ENCODE measurements around the gene ZNRF3. TPM values are rescaled to one million over a fixed set of nuclear protein-coding genes. Genes with fewer than 3 reads are reported as not detected.

The ZNRF3 gene
- total and polyA plus RNA-seq, 5 donors: 4.0 to 9.4 (median 8.4) TPM

DNA sequence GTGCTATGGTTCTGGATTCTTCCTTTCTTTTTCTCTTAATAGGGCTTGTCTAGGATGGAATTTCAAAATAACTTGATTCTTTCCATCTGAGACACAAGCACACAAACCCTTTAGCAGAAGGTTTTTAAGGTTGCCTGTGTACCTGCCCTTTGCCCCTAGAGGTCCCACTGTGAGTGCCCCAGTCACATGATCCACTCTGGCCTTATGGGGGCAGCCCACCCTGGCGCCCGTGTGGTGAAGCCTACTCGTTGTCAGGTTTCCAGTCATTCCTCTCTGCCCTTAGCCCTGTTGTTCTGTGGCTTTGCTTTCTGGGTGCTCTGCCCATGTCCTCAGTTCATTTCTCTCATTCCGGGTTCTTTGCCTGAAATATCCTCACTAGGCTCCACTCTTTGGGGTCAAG, 51.8 kb downstream of the ZNRF3 start:
- no peak overlapping the region for H3K27ac ChIP-seq (ENCODE audit: low read length)
- DNase-seq (no peak), ATAC-seq (no peak)
- H3K4me1 ChIP-seq (ENCODE audit: control insufficient read depth, insufficient read depth, low read length): peaks cover 5% of the 10 kb centered on the region
- H3K27me3 ChIP-seq (ENCODE audit: control insufficient read depth, insufficient read depth): no peaks in the 10 kb centered on the region
- intact Hi-C loops (cut with DNase I): no loop called here
- no peak overlapping the region for H3K4me3 ChIP-seq (ENCODE audit: low read length)
- WGBS: 85% methylated on average over 4 of the region's 4 CpGs
- no peaks in the 10 kb centered on the region for H3K9me3 ChIP-seq (ENCODE audit: control insufficient read depth, low read length)

DNA sequence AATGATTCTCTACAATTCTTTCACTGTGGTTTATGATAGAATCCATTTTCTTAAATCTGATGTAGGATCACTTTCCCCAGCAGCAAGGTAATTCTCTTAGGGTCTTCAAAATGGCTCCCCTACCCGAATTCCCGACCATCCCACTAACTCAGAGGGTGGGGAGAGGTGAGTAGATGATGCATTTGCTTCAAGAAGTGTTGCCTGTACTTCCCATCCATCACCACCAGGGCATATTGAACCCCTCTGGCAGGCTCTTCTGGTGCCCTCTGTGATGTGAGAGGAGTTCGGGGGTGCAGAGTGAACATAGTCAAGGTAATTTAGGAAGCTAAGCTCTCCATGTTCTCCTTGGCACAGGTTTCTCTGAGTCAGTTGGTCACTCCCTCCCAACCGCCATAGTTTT, 52.3 kb downstream of the ZNRF3 start:
- Histone ChIP-seq H3K9me3 (ENCODE audit: control insufficient read depth, low read length) (no peaks in the 10 kb centered on the region), H3K4me3 (ENCODE audit: low read length) (no peak overlapping the region), H3K27ac (ENCODE audit: low read length) (no peak overlapping the region), H3K27me3 (ENCODE audit: control insufficient read depth, insufficient read depth) (no peaks in the 10 kb centered on the region), H3K4me1 (ENCODE audit: control insufficient read depth, insufficient read depth, low read length) (peaks cover 1% of the 10 kb centered on the region)
- no peak for DNase-seq
- intact Hi-C loops (cut with DNase I): no loop called here
- ATAC-seq: no peak
- WGBS: 94% methylated on average over 4 of the region's 4 CpGs

DNA sequence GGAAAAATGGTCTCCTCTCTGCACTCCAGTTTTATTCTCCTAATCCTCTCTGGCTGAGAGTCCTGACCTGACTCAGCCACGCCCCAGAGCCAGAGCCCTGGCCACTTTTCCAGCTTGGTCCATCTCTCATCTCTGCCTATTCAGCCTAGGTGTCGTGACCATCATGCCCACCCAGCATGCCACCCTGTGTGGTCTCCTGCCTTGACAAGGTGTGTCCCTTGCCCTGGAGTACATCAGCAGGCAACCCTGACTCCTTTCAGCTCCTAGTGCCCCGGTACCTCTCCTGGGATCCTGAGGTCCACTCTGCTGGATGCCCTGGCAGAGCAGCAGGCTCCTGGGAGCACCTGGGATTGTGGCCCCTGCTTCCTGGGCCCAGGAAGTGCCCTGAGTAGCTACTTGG, 52.8 kb downstream of the ZNRF3 start:
- Histone ChIP-seq H3K9me3 (ENCODE audit: control insufficient read depth, low read length) (no peaks in the 10 kb centered on the region), H3K27me3 (ENCODE audit: control insufficient read depth, insufficient read depth) (no peaks in the 10 kb centered on the region), H3K4me1 (ENCODE audit: control insufficient read depth, insufficient read depth, low read length) (no peaks in the 10 kb centered on the region), H3K4me3 (ENCODE audit: low read length) (no peak overlapping the region), H3K27ac (ENCODE audit: low read length) (no peak overlapping the region)
- DNase-seq: no peak
- no peak for ATAC-seq
- 98% methylated on average over 3 of the region's 3 CpGs for WGBS
- intact Hi-C loops (cut with DNase I): no loop called here

DNA sequence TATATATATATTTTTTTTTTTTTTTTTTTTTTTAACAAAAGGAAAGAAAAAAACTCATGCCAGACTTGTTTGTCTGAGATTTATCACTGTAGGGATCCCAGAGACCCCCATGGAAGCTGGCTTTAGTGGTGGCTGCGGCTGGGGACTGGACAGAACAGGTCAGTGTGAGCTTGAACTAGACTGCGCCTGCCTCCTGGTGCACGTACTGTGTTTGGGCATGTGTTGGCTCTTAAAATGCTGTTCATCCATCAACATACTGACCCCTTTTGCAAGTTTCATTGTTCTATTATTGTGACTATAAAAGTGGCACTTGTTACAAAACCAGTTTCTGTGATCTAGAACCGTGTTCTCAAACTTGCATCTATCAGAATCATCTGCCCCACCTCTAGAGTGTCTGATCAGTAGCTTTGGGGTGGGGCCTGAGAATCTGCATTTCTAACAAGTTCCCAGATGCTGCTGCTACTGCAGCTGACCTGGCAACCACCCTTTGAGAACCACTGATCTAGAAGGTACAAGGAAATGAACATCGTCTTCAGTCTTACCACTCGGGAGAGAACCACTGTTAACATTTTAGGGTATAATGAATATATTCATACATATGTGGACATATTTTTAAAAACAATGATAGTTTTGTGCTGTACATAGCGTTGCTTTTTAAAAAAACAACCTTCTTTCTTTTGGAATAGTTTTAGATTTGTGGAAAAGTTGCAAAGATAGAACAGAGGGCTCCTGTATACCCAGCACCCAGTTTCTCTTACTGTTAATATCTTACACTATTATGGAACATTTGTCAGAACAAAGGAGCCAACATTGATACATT, 54.0 kb downstream of the ZNRF3 start:
- no peak overlapping the region for H3K4me3 ChIP-seq (ENCODE audit: low read length)
- intact Hi-C loops (cut with DNase I): no loop called here
- no peaks in the 10 kb centered on the region for H3K4me1 ChIP-seq (ENCODE audit: control insufficient read depth, insufficient read depth, low read length)

DNA sequence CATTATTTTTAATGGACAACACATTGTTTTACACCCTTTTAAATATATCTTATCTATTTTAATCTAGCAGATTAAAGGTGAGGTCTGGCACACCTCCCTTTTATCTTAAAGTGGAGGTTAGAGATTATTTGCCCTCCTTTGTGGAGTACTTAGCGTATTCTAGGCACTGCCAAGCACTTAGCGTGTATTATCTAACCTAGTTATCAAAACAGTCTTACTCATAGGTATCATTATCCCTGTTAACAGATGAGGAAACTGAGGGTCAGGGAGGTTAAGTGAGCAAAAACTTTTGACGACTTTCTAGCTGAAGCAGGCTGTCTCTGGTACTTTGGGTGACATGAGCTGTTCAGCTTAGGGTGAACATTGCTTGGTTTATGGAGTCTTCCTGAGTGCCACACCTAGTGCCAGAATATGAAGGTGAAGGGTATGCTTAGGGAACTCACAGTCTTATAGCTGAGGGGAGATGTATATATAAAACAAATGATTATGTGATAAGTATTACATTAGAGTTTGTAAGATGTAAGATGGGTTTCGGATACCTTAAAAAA, 55.0 kb downstream of the ZNRF3 start:
- no peak overlapping the region for H3K27ac ChIP-seq (ENCODE audit: low read length)
- peaks cover 2% of the 10 kb centered on the region for H3K4me1 ChIP-seq (ENCODE audit: control insufficient read depth, insufficient read depth, low read length)
- ATAC-seq (no peak), DNase-seq (no peak)
- 73% methylated on average over 4 of the region's 4 CpGs for WGBS
- H3K27me3 ChIP-seq (ENCODE audit: control insufficient read depth, insufficient read depth): no peaks in the 10 kb centered on the region
- intact Hi-C loops (cut with DNase I): no loop called here
- H3K9me3 ChIP-seq (ENCODE audit: control insufficient read depth, low read length): no peaks in the 10 kb centered on the region
- no peak overlapping the region for H3K4me3 ChIP-seq (ENCODE audit: low read length)

More for the DNA sequence above, 54.0 kb downstream of the ZNRF3 start:
- Histone ChIP-seq H3K27ac (ENCODE audit: low read length) (no peak overlapping the region), H3K27me3 (ENCODE audit: control insufficient read depth, insufficient read depth) (no peaks in the 10 kb centered on the region), H3K9me3 (ENCODE audit: control insufficient read depth, low read length) (no peaks in the 10 kb centered on the region)
- WGBS: 92% methylated on average over 7 of the region's 7 CpGs
- DNase-seq (no peak), ATAC-seq (no peak)

DNA sequence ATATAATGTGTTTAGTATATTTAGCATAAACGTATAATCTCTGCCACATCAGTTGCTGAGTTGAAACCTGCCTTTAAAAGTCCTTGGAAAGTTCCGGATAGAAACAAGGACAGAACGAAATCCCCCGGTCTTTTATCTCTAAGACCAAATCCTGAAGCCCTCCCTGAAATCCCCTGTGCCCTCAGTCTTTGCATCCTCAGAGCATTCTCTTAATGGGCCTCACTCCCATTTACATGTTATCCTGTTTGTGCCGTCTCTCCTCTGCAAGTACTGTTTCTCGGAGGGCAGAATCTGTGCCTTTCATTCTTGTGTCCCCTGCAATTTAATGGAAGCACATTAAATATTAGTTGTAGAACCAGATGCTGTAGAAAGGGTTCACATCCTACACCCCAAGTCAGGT, 56.0 kb downstream of the ZNRF3 start:
- Histone ChIP-seq H3K4me1 (ENCODE audit: control insufficient read depth, insufficient read depth, low read length) (peaks cover 2% of the 10 kb centered on the region), H3K4me3 (ENCODE audit: low read length) (no peak overlapping the region), H3K9me3 (ENCODE audit: control insufficient read depth, low read length) (no peaks in the 10 kb centered on the region), H3K27ac (ENCODE audit: low read length) (no peak overlapping the region), H3K27me3 (ENCODE audit: control insufficient read depth, insufficient read depth) (no peaks in the 10 kb centered on the region)
- intact Hi-C loops (cut with DNase I): no loop called here
- no peak for DNase-seq
- 76% methylated on average over 6 of the region's 6 CpGs for WGBS
- no peak for ATAC-seq

DNA sequence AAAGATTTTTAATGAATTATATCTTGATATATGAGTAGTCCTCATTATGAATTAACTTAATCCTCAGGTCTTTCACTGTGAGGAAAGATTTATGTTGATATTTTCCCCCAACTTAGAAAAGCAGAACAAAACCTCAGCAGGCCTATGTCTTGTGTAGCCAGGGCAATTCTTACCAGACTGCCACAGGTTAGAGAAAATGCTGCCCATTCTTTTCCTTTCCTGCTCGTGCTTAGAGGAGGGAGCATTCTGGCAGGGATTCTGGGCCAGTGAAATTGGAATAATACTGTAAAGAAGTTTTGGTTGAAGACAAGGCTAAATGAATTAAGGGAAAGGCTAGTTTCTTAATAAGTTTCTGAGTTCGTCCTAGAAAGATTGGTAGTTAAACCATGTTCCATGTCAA, 56.6 kb downstream of the ZNRF3 start:
- H3K4me3 ChIP-seq (ENCODE audit: low read length): no peak overlapping the region
- no peak overlapping the region for H3K27ac ChIP-seq (ENCODE audit: low read length)
- intact Hi-C loops (cut with DNase I): no loop called here
- DNase-seq: no peak
- H3K9me3 ChIP-seq (ENCODE audit: control insufficient read depth, low read length): no peaks in the 10 kb centered on the region
- H3K4me1 ChIP-seq (ENCODE audit: control insufficient read depth, insufficient read depth, low read length): peaks cover 2% of the 10 kb centered on the region
- ATAC-seq: no peak
- WGBS: 47% methylated on average over 2 of the region's 2 CpGs
- H3K27me3 ChIP-seq (ENCODE audit: control insufficient read depth, insufficient read depth): no peaks in the 10 kb centered on the region

DNA sequence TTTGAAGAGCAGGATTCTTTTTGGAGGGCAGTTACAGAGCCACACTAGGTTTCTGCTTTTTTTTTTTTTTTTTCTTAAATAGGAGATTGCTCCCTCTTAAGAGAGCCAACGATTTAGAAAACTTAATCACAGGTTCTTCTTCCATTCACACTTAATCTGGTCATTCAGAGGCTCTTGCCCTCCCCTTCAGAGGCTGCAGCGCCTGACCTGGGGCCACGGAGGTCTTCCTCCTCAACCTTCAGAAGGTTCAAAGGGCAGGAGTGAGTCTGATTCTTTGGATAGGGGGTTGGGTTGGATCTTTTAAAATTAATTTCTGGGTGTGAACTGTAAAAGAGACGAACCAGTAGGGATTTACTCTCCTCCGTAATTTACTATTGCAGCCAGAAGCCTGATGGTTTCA, 57.1 kb downstream of the ZNRF3 start:
- Histone ChIP-seq H3K27ac (ENCODE audit: low read length) (no peak overlapping the region), H3K9me3 (ENCODE audit: control insufficient read depth, low read length) (no peaks in the 10 kb centered on the region), H3K27me3 (ENCODE audit: control insufficient read depth, insufficient read depth) (no peaks in the 10 kb centered on the region), H3K4me1 (ENCODE audit: control insufficient read depth, insufficient read depth, low read length) (peaks cover 2% of the 10 kb centered on the region), H3K4me3 (ENCODE audit: low read length) (no peak overlapping the region)
- WGBS: 71% methylated on average over 5 of the region's 5 CpGs
- DNase-seq (no peak), ATAC-seq (no peak)
- intact Hi-C loops (cut with DNase I): no loop called here

DNA sequence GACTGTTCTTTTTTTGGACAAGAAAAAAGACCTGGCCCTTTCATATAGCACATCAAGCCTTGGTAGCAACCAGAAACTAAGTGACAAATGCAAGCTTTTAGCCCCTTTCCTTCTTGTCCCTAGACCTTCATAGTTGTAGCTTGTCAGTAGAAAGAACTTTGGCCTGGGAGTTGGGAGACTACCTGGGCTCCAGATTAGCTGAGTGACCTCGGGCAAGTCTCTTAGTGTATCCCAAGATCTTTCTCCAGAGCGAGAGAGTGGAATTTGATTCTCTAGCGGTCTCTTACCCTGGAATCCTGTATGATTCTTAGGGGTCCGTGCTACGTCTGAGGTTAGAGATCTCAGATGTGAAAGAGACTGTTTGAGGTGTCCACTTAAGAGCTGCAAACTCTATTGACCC, 59.0 kb downstream of the ZNRF3 start:
- Histone ChIP-seq H3K4me1 (ENCODE audit: control insufficient read depth, insufficient read depth, low read length) (peaks cover 2% of the 10 kb centered on the region), H3K27me3 (ENCODE audit: control insufficient read depth, insufficient read depth) (no peaks in the 10 kb centered on the region), H3K27ac (ENCODE audit: low read length) (no peak overlapping the region), H3K4me3 (ENCODE audit: low read length) (no peak overlapping the region), H3K9me3 (ENCODE audit: control insufficient read depth, low read length) (no peaks in the 10 kb centered on the region)
- intact Hi-C loops (cut with DNase I): no loop called here
- no peak for ATAC-seq
- no peak for DNase-seq
- WGBS: 90% methylated on average over 5 of the region's 5 CpGs

DNA sequence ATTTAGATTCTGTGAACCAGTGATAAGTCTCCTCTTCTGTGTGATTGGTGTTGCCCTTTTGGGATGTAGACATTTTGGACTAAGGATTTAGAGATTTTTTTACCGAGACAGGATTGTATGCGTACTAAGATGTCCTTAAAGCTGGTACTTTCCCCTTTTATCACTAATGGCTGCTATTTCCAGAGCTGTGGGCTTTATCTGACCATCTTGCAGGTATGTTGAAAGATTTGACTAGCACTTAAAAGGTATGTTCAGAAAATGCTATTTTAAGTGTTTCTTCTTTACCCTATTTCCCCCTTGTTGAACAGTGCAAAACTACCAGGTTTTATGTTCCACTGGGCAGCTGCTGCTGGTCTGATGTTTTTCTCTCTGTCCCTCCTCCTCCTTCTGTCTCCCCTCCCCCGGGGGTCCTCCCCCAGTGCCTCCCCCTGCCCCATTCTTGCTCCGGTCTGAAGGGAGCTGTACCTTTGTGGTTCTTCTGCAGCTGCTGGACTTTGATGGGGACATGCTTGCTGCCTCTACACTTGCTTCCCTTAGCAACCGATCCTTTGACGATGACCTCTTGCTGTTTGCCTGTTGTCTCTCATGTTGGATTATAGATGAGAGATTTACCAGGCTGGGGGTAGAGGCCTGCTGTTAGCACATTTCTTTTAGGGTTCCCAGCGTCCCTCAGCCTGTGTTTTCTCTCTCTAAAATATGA, 59.6 kb downstream of the ZNRF3 start:
- peaks cover 2% of the 10 kb centered on the region for H3K4me1 ChIP-seq (ENCODE audit: control insufficient read depth, insufficient read depth, low read length)
- intact Hi-C loops (cut with DNase I): no loop called here
- H3K9me3 ChIP-seq (ENCODE audit: control insufficient read depth, low read length): no peaks in the 10 kb centered on the region
- DNase-seq (no peak), ATAC-seq (no peak)
- 53% methylated on average over 7 of the region's 7 CpGs for WGBS
- no peak overlapping the region for H3K27ac ChIP-seq (ENCODE audit: low read length)
- no peaks in the 10 kb centered on the region for H3K27me3 ChIP-seq (ENCODE audit: control insufficient read depth, insufficient read depth)
- no peak overlapping the region for H3K4me3 ChIP-seq (ENCODE audit: low read length)

DNA sequence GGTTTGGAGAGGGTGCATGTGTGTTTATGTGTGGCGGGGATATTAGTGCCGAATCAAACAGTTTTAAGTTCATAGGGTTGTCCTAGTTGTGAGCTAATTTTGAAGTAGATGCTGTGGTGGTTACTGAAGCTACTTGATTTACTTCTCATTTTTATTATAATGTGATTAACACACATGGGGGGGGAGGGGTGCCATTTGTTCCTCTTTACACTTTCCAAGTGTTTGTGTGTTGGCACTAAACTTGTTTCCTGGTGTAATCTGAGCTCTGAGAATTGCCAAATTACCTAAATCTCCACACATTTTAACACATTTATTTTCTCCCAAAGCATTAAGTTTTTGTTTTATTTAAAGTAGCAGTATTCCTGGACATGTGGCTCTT, 60.1 kb downstream of the ZNRF3 start:
- Histone ChIP-seq H3K4me3 (ENCODE audit: low read length) (no peak overlapping the region), H3K9me3 (ENCODE audit: control insufficient read depth, low read length) (no peaks in the 10 kb centered on the region), H3K27ac (ENCODE audit: low read length) (no peak overlapping the region), H3K27me3 (ENCODE audit: control insufficient read depth, insufficient read depth) (no peaks in the 10 kb centered on the region), H3K4me1 (ENCODE audit: control insufficient read depth, insufficient read depth, low read length) (peaks cover 2% of the 10 kb centered on the region)
- DNase-seq (peak in 1 of 3 donors; percentile 59), ATAC-seq (no peak)
- 77% methylated on average over 2 of the region's 2 CpGs for WGBS
- intact Hi-C loops (cut with DNase I): no loop called here

All from right cardiac atrium (tissue), 5 donors.